Caco-2 (cell line): Measurements from ENCODE around the gene GRM7. TPM values are rescaled to one million over a fixed set of nuclear protein-coding genes. Genes with fewer than 3 reads are reported as not detected.

Source experiments
- BruUV-seq: library from RNA; stranded (reverse); fragments of 400-500 nt; replicated peaks from 2 replicates; lab custom pipeline; 2021; lab: Mats Ljungman, UMichigan
- CTCF ChIA-PET: fragments of 300-600 bp; sonication (Branson Sonifier 250); formaldehyde crosslinking; loops from one replicate; lab custom pipeline; 2022; ENCODE audit warnings: antibody characterized with exemption; lab: Charles Lee
- POLR2A ChIA-PET: fragments of 300-600 bp; sonication (Branson Sonifier 250); formaldehyde crosslinking; loops from one replicate; lab custom pipeline; 2022; ENCODE audit warnings: antibody characterized with exemption; lab: Charles Lee
- DNase-seq, 2 experiments: peaks; one replicate each; pipeline versions ENCODE4 v3.0.0 to v3.0.0-alpha.2; 2020 to 2022
- H3K27me3 ChIP-seq: replicated peaks from 2 replicates; pipeline ENCODE4 v1.6.0; 2011; ENCODE audit warnings: low read length; ENCODE audit not compliant: control insufficient read depth, insufficient read depth
- H3K36me3 ChIP-seq: 2 replicates; pipeline ENCODE4 v1.5.1; 2011; ENCODE audit warnings: low read length; ENCODE audit not compliant: control insufficient read depth, insufficient read depth
- H3K4me1 ChIP-seq: fragments of 250-450 bp; sonication (Bioruptor Pico); 2 replicates; pipeline ENCODE4 v1.5.1; 2020; ENCODE audit warnings: mild to moderate bottlenecking
- H3K4me3 ChIP-seq: 2 replicates; pipeline ENCODE4 v1.5.1; 2011; ENCODE audit warnings: low read depth, mild to moderate bottlenecking, control low read depth, low read length
- H3K9me3 ChIP-seq: fragments of 250-450 bp; sonication (Bioruptor Pico); 2 replicates; pipeline ENCODE4 v1.5.1; 2020; ENCODE audit warnings: mild to moderate bottlenecking, moderate library complexity
- H3K27ac Mint-ChIP-seq: one replicate; pipeline ENCODE4 v1.8.0; 2022; ENCODE audit warnings: mixed read lengths; ENCODE audit not compliant: unreplicated experiment
- H3K27me3 Mint-ChIP-seq: one replicate; pipeline ENCODE4 v1.8.0; 2022; ENCODE audit warnings: mixed read lengths; ENCODE audit not compliant: insufficient read depth, unreplicated experiment
- H3K36me3 Mint-ChIP-seq: one replicate; pipeline ENCODE4 v1.8.0; 2022; ENCODE audit warnings: mild to moderate bottlenecking, mixed read lengths; ENCODE audit not compliant: insufficient read depth, unreplicated experiment
- H3K4me1 Mint-ChIP-seq: one replicate; pipeline ENCODE4 v1.8.0; 2022; ENCODE audit warnings: low read depth, mixed read lengths; ENCODE audit not compliant: unreplicated experiment
- H3K4me3 Mint-ChIP-seq: one replicate; pipeline ENCODE4 v1.8.0; 2022; ENCODE audit warnings: mild to moderate bottlenecking, moderate library complexity, mixed read lengths; ENCODE audit not compliant: unreplicated experiment
- H3K9me3 Mint-ChIP-seq: one replicate; pipeline ENCODE4 v1.8.0; 2022; ENCODE audit warnings: mixed read lengths; ENCODE audit not compliant: unreplicated experiment
- CTCF ChIP-seq, 2 experiments: fragments of 200-600 bp in 1 of 2; IDR thresholded peaks; 1 replicate in 1 of 2; 2 replicates in 1 of 2; pipeline versions ENCODE4 v1.5.1 to v1.8.0; 2011 to 2022; ENCODE audit warnings: antibody characterized with exemption in 1 of 2, control low read depth in 1 of 2, inconsistent platforms in 1 of 2, low read depth in 1 of 2, low read length in 1 of 2, mild to moderate bottlenecking in 1 of 2, moderate library complexity in 1 of 2; ENCODE audit not compliant: insufficient read depth in 1 of 2, severe bottlenecking in 1 of 2, unreplicated experiment in 1 of 2
- intact Hi-C: fragments of 100-400 bp; cut with micrococcal nuclease; formaldehyde crosslinking; loops from one replicate; pipeline ENCODE4 v1.10.0; 2022; ENCODE audit not compliant: unreplicated experiment
- total RNA-seq: library from RNA; stranded (reverse); gene quantifications from 2 replicates; pipeline ENCODE4 v1.2.3, GENCODE V29; 2022

GRM7 gene
- total RNA-seq, 1 experiment from 2014 or later, result not detected

DNA sequence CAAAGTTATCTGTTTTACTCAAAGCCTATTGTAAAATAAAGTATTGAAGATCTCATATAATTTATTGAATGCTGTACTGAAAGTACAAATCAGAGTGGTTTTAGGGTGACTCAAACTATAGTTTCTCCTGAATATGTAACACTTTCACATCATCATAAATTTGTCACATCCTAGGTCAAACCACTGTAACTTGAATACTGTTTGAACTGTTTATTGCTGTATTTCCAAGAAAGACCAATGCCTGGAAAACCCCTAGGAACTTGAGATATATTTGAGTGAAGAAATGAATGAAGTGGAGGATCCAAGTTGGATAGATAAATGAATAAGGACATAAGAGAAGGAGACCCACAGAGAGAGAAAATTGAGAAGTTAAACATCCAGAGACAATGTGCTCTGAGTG is 348.2 kb downstream of the GRM7 start:
- no peaks in the 10 kb centered on the region for H3K27me3 ChIP-seq
- H3K36me3 ChIP-seq, result no peaks in the 10 kb centered on the region
- ChIA-PET POLR2A (no interaction called here), CTCF (no interaction called here)
- Mint-ChIP-seq H3K9me3 (no peaks in the 10 kb centered on the region), H3K27ac (no peak overlapping the region), H3K4me1 (no peaks in the 10 kb centered on the region), H3K27me3 (peaks cover 11% of the 10 kb centered on the region), H3K36me3 (no peaks in the 10 kb centered on the region), H3K4me3 (no peak overlapping the region)
- intact Hi-C loops, result no loop called here
- BruUV-seq, result no TSS peak
- no peak overlapping the region for H3K4me3 ChIP-seq
- H3K9me3 ChIP-seq, result no peaks in the 10 kb centered on the region
- no peaks in the 10 kb centered on the region for H3K4me1 ChIP-seq
- no peak for DNase-seq
- TF ChIP-seq CTCF (IDR thresholded peaks at IDR 0.05; ENCODE audit: insufficient read depth in 1 of 2, low read depth in 1 of 2, low read length in 1 of 2, severe bottlenecking in 1 of 2, unreplicated experiment in 1 of 2), result no peak

GRCh38 chr3:7211740-7212139 is 350.8 kb downstream of the GRM7 start:
- Histone ChIP-seq H3K36me3 (no peaks in the 10 kb centered on the region), H3K27me3 (no peaks in the 10 kb centered on the region), H3K4me1 (no peaks in the 10 kb centered on the region), H3K9me3 (no peaks in the 10 kb centered on the region), H3K4me3 (no peak overlapping the region)
- no peaks in the 10 kb centered on the region for H3K36me3 Mint-ChIP-seq
- no peak for DNase-seq
- H3K4me1 Mint-ChIP-seq, result no peaks in the 10 kb centered on the region
- H3K9me3 Mint-ChIP-seq, result no peaks in the 10 kb centered on the region
- no peak for TF ChIP-seq CTCF (IDR thresholded peaks at IDR 0.05; ENCODE audit: insufficient read depth in 1 of 2, low read depth in 1 of 2, low read length in 1 of 2, severe bottlenecking in 1 of 2, unreplicated experiment in 1 of 2)
- peaks cover 10% of the 10 kb centered on the region for H3K27me3 Mint-ChIP-seq
- ChIA-PET CTCF (no interaction called here), POLR2A (no interaction called here)
- no peak overlapping the region for H3K4me3 Mint-ChIP-seq
- no TSS peak for BruUV-seq
- intact Hi-C loops, result no loop called here
- no peak overlapping the region for H3K27ac Mint-ChIP-seq

DNA sequence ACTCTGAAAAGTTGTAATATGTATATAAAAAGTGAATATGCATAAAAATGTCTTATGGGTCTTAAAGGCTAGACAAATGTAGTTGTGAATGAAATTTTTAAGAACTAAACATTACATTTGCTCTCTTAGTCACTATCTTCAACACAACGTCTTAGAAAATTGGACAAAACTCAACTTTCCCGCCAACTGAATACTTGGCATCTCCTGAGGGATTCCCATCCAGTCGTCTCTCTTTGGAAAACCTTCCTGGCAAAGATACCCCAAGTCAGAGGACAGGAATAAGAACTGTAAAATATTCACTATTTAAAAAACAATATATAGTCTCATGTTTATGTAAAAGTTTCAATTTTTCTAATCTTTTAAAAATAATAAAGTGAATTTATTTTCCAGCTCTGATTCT is 354.8 kb downstream of the GRM7 start:
- no peak for DNase-seq
- no peak for TF ChIP-seq CTCF (IDR thresholded peaks at IDR 0.05; ENCODE audit: insufficient read depth in 1 of 2, low read depth in 1 of 2, low read length in 1 of 2, severe bottlenecking in 1 of 2, unreplicated experiment in 1 of 2)
- Mint-ChIP-seq H3K4me1 (no peaks in the 10 kb centered on the region), H3K9me3 (no peaks in the 10 kb centered on the region), H3K36me3 (no peaks in the 10 kb centered on the region), H3K4me3 (no peak overlapping the region), H3K27me3 (peaks cover 6% of the 10 kb centered on the region), H3K27ac (no peak overlapping the region)
- ChIA-PET POLR2A (no interaction called here), CTCF (no interaction called here)
- intact Hi-C loops, result no loop called here
- Histone ChIP-seq H3K9me3 (no peaks in the 10 kb centered on the region), H3K4me3 (no peak overlapping the region), H3K4me1 (no peaks in the 10 kb centered on the region), H3K27me3 (no peaks in the 10 kb centered on the region), H3K36me3 (no peaks in the 10 kb centered on the region)
- BruUV-seq, result no TSS peak
